ENCODE data around the gene APBA3.
"Not testable (repeated sequence)": the region's sequence is repeated elsewhere in the genome, so short reads cannot be mapped to it uniquely, and the experiment has no call there.

Gene APBA3

DNA sequence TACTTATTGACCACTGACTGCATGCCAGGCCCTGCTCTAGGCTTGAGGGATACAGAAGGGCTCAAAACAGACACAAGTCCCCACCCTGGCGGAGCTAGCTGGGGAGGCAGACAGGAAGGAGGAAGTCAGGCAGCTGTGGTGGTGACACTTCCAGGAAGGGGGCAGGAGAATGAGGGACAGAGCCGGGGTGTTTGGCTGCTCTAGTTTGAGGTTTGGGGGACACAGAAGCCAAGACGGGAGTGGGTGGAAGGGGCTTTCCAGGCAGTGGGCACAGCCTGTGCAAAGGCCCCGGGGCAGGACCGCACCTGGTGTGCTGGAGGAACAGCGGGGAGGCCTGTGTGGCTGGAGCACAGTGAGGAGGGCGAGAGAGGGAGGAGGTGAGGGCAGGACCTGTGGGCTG lies 5.0 kb upstream of the APBA3 start:
- no peak overlapping the region for H3K4me3 ChIP-seq (ENCODE audit: low read depth, low read length)
- peak; percentile 99 for TF ChIP-seq ZNF623 (tag by site-specific recombination; IDR thresholded peaks at IDR 0.05)
- TF ChIP-seq ZNF544 (tag by site-specific recombination; IDR thresholded peaks at IDR 0.05), result no peak
- no peak overlapping the region for H3K27ac ChIP-seq (ENCODE audit: extremely low read depth, low read depth, low read length)
- ChIA-PET CTCF (interaction anchor here (0.8 kb wide), 1 partner anchor 48 kb away, joined by 4 read pairs; no protein-coding TSS in a partner anchor), POLR2A (no interaction called here)
- H3K4me1 ChIP-seq (ENCODE audit: control insufficient read depth, insufficient read depth, low read length), result no peaks in the 10 kb centered on the region; the same call in 1 of the 2 replicates
- H3K36me3 ChIP-seq (ENCODE audit: control insufficient read depth in 2 of 2, insufficient read depth in 1 of 2, low read length in 2 of 2), result peaks cover 0 to 21% of the 10 kb centered on the region in 2 experiments; a peak in 2 of 3 replicates
- H3K9me3 ChIP-seq (ENCODE audit: control insufficient read depth, insufficient read depth, low read depth, low read length), result no peaks in the 10 kb centered on the region

DNA sequence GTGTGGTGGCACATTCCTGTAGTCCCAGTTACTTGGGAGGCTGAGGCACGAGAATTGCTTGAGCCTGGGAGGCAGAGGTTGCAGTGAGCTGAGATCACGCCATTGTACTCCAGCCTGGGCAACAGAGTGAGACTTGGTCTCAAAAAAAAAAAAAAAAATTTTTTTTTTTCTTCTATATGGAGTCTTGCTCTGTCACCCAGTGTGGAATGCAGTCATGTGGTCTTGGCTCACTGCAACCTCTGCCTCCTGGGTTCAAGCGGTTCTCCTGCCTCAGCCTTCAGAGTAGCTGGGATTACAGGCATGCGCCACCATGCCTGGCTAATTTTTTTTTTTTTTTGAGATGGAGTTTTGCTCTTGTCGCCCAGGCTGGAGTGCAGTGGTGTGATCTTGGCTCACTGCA lies 4.3 kb upstream of the APBA3 start:
- CTCF ChIA-PET, result interaction anchor here (0.8 kb wide), 1 partner anchor 47 kb away, joined by 4 read pairs; no protein-coding TSS in a partner anchor

DNA sequence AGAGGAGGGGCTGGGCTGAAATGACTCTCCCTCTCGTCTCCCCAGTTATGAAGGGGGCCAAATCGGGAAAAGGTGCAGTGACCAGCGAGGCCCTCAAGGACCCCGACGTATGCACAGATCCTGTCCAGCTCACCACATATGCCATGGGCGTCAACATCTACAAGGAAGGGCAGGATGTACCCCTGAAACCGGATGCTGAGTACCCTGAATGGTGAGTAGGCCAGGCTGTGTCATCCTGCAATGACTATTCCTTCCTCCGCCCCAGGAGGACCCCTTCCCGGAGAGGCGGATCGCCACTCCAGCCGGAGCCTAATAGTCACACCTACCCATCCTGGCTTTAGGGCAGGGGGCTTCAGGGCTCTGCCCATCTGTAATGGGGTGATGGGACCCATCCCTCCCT lies 3.6 kb upstream of the APBA3 start:
- Histone ChIP-seq H3K9me3 (ENCODE audit: control insufficient read depth, insufficient read depth, low read depth, low read length) (no peaks in the 10 kb centered on the region), H3K4me1 (ENCODE audit: control insufficient read depth, insufficient read depth, low read length) (no peaks in the 10 kb centered on the region; the same call in 1 of the 2 replicates), H3K36me3 (ENCODE audit: control insufficient read depth in 2 of 2, insufficient read depth in 1 of 2, low read length in 2 of 2) (peaks cover 0 to 21% of the 10 kb centered on the region in 2 experiments; a peak in 2 of 3 replicates), H3K27ac (ENCODE audit: extremely low read depth, low read depth, low read length) (no peak overlapping the region), H3K4me3 (ENCODE audit: low read depth, low read length) (no peak overlapping the region)
- ChIA-PET CTCF (no interaction called here), POLR2A (no interaction called here)
- TF ChIP-seq ZBTB21 (tag by site-specific recombination; IDR thresholded peaks at IDR 0.05) (no peak), ZNF248 (tag by site-specific recombination; IDR thresholded peaks at IDR 0.05) (no peak), ZBTB17 (tag by site-specific recombination; IDR thresholded peaks at IDR 0.05) (no peak), ZNF629 (tag by site-specific recombination; IDR thresholded peaks at IDR 0.05) (no peak), ZNF777 (tag by site-specific recombination; IDR thresholded peaks at IDR 0.05; ENCODE audit: borderline replicate concordance) (no peak), ZNF621 (tag by site-specific recombination; IDR thresholded peaks at IDR 0.05) (no peak), ZNF514 (tag by site-specific recombination; IDR thresholded peaks at IDR 0.05) (no peak), YY2 (tag by site-specific recombination; IDR thresholded peaks at IDR 0.05) (no peak), ZNF2 (tag by site-specific recombination; IDR thresholded peaks at IDR 0.05) (no peak), ZNF610 (tag by site-specific recombination; IDR thresholded peaks at IDR 0.05; ENCODE audit: borderline replicate concordance) (no peak)
- TF ChIP-seq, protein P1, sequence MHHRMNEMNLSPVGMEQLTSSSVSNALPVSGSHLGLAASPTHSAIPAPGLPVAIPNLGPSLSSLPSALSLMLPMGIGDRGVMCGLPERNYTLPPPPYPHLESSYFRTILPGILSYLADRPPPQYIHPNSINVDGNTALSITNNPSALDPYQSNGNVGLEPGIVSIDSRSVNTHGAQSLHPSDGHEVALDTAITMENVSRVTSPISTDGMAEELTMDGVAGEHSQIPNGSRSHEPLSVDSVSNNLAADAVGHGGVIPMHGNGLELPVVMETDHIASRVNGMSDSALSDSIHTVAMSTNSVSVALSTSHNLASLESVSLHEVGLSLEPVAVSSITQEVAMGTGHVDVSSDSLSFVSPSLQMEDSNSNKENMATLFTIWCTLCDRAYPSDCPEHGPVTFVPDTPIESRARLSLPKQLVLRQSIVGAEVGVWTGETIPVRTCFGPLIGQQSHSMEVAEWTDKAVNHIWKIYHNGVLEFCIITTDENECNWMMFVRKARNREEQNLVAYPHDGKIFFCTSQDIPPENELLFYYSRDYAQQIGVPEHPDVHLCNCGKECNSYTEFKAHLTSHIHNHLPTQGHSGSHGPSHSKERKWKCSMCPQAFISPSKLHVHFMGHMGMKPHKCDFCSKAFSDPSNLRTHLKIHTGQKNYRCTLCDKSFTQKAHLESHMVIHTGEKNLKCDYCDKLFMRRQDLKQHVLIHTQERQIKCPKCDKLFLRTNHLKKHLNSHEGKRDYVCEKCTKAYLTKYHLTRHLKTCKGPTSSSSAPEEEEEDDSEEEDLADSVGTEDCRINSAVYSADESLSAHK (tag by site-specific recombination; IDR thresholded peaks at IDR 0.05), result no peak
- TF ChIP-seq, protein P2, sequence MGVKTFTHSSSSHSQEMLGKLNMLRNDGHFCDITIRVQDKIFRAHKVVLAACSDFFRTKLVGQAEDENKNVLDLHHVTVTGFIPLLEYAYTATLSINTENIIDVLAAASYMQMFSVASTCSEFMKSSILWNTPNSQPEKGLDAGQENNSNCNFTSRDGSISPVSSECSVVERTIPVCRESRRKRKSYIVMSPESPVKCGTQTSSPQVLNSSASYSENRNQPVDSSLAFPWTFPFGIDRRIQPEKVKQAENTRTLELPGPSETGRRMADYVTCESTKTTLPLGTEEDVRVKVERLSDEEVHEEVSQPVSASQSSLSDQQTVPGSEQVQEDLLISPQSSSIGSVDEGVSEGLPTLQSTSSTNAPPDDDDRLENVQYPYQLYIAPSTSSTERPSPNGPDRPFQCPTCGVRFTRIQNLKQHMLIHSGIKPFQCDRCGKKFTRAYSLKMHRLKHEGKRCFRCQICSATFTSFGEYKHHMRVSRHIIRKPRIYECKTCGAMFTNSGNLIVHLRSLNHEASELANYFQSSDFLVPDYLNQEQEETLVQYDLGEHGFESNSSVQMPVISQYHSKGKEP (tag by site-specific recombination; IDR thresholded peaks at IDR 0.05), result no peak
- TF ChIP-seq, protein P3, sequence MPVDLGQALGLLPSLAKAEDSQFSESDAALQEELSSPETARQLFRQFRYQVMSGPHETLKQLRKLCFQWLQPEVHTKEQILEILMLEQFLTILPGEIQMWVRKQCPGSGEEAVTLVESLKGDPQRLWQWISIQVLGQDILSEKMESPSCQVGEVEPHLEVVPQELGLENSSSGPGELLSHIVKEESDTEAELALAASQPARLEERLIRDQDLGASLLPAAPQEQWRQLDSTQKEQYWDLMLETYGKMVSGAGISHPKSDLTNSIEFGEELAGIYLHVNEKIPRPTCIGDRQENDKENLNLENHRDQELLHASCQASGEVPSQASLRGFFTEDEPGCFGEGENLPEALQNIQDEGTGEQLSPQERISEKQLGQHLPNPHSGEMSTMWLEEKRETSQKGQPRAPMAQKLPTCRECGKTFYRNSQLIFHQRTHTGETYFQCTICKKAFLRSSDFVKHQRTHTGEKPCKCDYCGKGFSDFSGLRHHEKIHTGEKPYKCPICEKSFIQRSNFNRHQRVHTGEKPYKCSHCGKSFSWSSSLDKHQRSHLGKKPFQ (tag by site-specific recombination; IDR thresholded peaks at IDR 0.05), result no peak
- TF ChIP-seq, protein P4, sequence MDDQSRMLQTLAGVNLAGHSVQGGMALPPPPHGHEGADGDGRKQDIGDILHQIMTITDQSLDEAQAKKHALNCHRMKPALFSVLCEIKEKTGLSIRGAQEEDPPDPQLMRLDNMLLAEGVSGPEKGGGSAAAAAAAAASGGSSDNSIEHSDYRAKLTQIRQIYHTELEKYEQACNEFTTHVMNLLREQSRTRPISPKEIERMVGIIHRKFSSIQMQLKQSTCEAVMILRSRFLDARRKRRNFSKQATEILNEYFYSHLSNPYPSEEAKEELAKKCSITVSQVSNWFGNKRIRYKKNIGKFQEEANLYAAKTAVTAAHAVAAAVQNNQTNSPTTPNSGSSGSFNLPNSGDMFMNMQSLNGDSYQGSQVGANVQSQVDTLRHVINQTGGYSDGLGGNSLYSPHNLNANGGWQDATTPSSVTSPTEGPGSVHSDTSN (CRISPR knock-in tag; IDR thresholded peaks at IDR 0.05), result no peak

More for the DNA sequence above, 4.3 kb upstream of the APBA3 start:
- POLR2A ChIA-PET; H3K4me1 ChIP-seq (ENCODE audit: control insufficient read depth, insufficient read depth, low read length); H3K27ac ChIP-seq (ENCODE audit: extremely low read depth, low read depth, low read length); H3K9me3 ChIP-seq (ENCODE audit: control insufficient read depth, insufficient read depth, low read depth, low read length); H3K4me3 ChIP-seq (ENCODE audit: low read depth, low read length): not testable (repeated sequence)
- TF ChIP-seq, protein P5, sequence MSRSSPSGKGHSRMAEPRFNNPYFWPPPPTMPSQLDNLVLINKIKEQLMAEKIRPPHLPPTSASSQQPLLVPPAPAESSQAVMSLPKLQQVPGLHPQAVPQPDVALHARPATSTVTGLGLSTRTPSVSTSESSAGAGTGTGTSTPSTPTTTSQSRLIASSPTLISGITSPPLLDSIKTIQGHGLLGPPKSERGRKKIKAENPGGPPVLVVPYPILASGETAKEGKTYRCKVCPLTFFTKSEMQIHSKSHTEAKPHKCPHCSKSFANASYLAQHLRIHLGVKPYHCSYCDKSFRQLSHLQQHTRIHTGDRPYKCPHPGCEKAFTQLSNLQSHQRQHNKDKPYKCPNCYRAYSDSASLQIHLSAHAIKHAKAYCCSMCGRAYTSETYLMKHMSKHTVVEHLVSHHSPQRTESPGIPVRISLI (tag by site-specific recombination; IDR thresholded peaks at IDR 0.05), result 0 out of 2 replicates have a peak, but pooled peaks have one; percentile 58
- H3K36me3 ChIP-seq (ENCODE audit: control insufficient read depth in 2 of 2, insufficient read depth in 1 of 2, low read length in 2 of 2), result peaks cover 0 to 21% of the 10 kb centered on the region in 2 experiments; a peak in 2 of 3 replicates

Measured in HEK293 (cell line).